A549 (cell line): Measurements from ENCODE around the gene CRBN. TPM values are rescaled to one million over a fixed set of nuclear protein-coding genes. Genes with fewer than 3 reads are reported as not detected.

ENCODE experiments used
- ATAC-seq, 2 experiments: fragments of 200-7000 bp in 1 of 2; fragments of >200 bp in 1 of 2; cut with Nextera tagmentation in 1 of 2; cut with Tn5 transposase in 1 of 2; 3 replicates each; pipeline versions ENCODE4 v1.8.0 to v1.9.1; 2018 to 2020; ENCODE audit warnings: mild to moderate bottlenecking in 1 of 2, moderate library complexity in 1 of 2
- CTCF ChIA-PET: fragments of 300-600 bp; sonication (Branson Sonifier 250); formaldehyde crosslinking; extraction: SDS; loops from one replicate; lab custom pipeline; 2021; ENCODE audit warnings: antibody characterized with exemption, inconsistent platforms; lab: Yijun Ruan, JAX
- POLR2A ChIA-PET: fragments of 350-600 bp; formaldehyde crosslinking; extraction: SDS; loops from one replicate; lab custom pipeline; 2021; ENCODE audit warnings: antibody characterized with exemption, inconsistent platforms; lab: Yijun Ruan, JAX
- DNase-seq, 2 experiments: peaks; one replicate each; pipeline versions ENCODE4 v3.0.0 to v3.0.0-alpha.2; 2011 to 2016; ENCODE audit warnings: low read depth in 1 of 2, low spot score in 1 of 2
- FAIRE-seq: peaks from 2 replicates; lab custom pipeline; 2011; peaks lifted over from hg19 to GRCh38; lab: Jason Lieb, UNC
- H3K27ac ChIP-seq, 2 experiments: fragments of >200 bp; sonication (Bioruptor Twin); formaldehyde crosslinking; 3 replicates each; pipeline ENCODE4 v1.5.1; 2016 to 2017
- H3K4me1 ChIP-seq: fragments of >200 bp; sonication (Bioruptor Twin); formaldehyde crosslinking; 3 replicates; pipeline ENCODE4 v1.6.1; 2016
- H3K4me2 ChIP-seq: fragments of >200 bp; sonication (Bioruptor Twin); formaldehyde crosslinking; 3 replicates; pipeline ENCODE4 v1.6.1; 2016
- H3K4me3 ChIP-seq: fragments of >200 bp; sonication (Bioruptor Twin); formaldehyde crosslinking; 3 replicates; pipeline ENCODE4 v1.5.1; 2016
- H3K9me3 ChIP-seq: fragments of >200 bp; sonication (Bioruptor Twin); formaldehyde crosslinking; 3 replicates; pipeline ENCODE4 v1.6.1; 2016
- CBX8 ChIP-seq: fragments of 200-600 bp; sonication (generic); IDR thresholded peaks from 2 replicates; pipeline ENCODE4 v1.6.1; 2016
- CEBPB ChIP-seq, 2 experiments: fragments of >200 bp in 1 of 2; sonication (Bioruptor Twin) in 1 of 2; formaldehyde crosslinking in 1 of 2; IDR thresholded peaks; 2 replicates each; pipeline ENCODE4 v1.6.1; 2012 to 2016
- FOSB ChIP-seq: fragments of 250-450 bp; sonication (Bioruptor Pico); IDR thresholded peaks from 2 replicates; pipeline ENCODE4 v1.5.0; 2020; ENCODE audit warnings: mild to moderate bottlenecking, moderate library complexity
- GATA3 ChIP-seq: IDR thresholded peaks from 2 replicates; pipeline ENCODE4 v1.6.1; 2012; ENCODE audit warnings: borderline replicate concordance
- HOXA7 ChIP-seq: fragments of 250-450 bp; sonication (Bioruptor Pico); IDR thresholded peaks from 2 replicates; pipeline ENCODE4 v1.5.0; 2020; ENCODE audit warnings: mild to moderate bottlenecking, moderate library complexity
- HOXB5 ChIP-seq: fragments of 250-450 bp; sonication (Bioruptor Pico); IDR thresholded peaks from 2 replicates; pipeline ENCODE4 v1.5.0; 2020; ENCODE audit warnings: mild to moderate bottlenecking, moderate library complexity
- KDM1A ChIP-seq: fragments of 200-600 bp; sonication (generic); IDR thresholded peaks from 2 replicates; pipeline ENCODE4 v1.6.1; 2016; ENCODE audit warnings: low read depth, mild to moderate bottlenecking
- MAZ ChIP-seq: fragments of 150-350 bp; IDR thresholded peaks from 2 replicates; pipeline ENCODE4 v1.6.1; 2014; ENCODE audit warnings: antibody characterized with exemption, low read depth, low read length, borderline replicate concordance
- NPAS2 ChIP-seq: fragments of 250-450 bp; sonication (Bioruptor Pico); IDR thresholded peaks from 2 replicates; pipeline ENCODE4 v1.8.0; 2022; ENCODE audit warnings: mild to moderate bottlenecking, moderate library complexity, borderline replicate concordance
- POLR2AphosphoS2 ChIP-seq: conservative IDR thresholded peaks from 2 replicates; pipeline ENCODE4 v1.6.1; 2012; ENCODE audit warnings: low read length, improper control_type of control experiment, inconsistent platforms
- RAD21 ChIP-seq, 2 experiments: fragments of >200 bp in 1 of 2; sonication (Bioruptor Twin) in 1 of 2; formaldehyde crosslinking in 1 of 2; IDR thresholded peaks in 1 of 2; conservative IDR thresholded peaks in 1 of 2; 2 replicates in 1 of 2; 3 replicates in 1 of 2; pipeline ENCODE4 v1.6.1; 2012 to 2018; ENCODE audit warnings: inconsistent platforms in 1 of 2
- RCOR1 ChIP-seq: fragments of 150-350 bp; IDR thresholded peaks from 2 replicates; pipeline ENCODE4 v1.6.1; 2014; ENCODE audit warnings: antibody characterized with exemption, low read length, low read depth
- RNF2 ChIP-seq: fragments of 200-600 bp; sonication (generic); IDR thresholded peaks from 2 replicates; pipeline ENCODE4 v1.6.1; 2016; ENCODE audit warnings: low read depth, mild to moderate bottlenecking, antibody characterized with exemption, moderate library complexity, borderline replicate concordance
- SREBF2 ChIP-seq: fragments of 450-650 bp; IDR thresholded peaks from 2 replicates; pipeline ENCODE4 v1.6.1; 2014; ENCODE audit warnings: mild to moderate bottlenecking, moderate library complexity
- ZNF302 ChIP-seq: fragments of 250-450 bp; sonication (Bioruptor Pico); IDR thresholded peaks from 2 replicates; pipeline ENCODE4 v1.9.0; 2021; ENCODE audit warnings: inconsistent platforms, mild to moderate bottlenecking, moderate library complexity
- WGBS: methylation state at CpG from one replicate; pipeline ENCODE4 v1.1.6; 2017; ENCODE audit errors: missing lambda C conversion rate; 5-methylcytosine and 5-hydroxymethylcytosine counted together
- polyA plus RNA-seq, 4 experiments: library from polyadenylated mRNA; depleted of rRNA in 3 of 4; stranded (reverse); fragments of >200 nt; fragmentation: RNase III in 1 of 4; extraction: RNeasy Plus Mini Kit Qiagen cat#74134 plus additional on column Dnase treatment in 1 of 4; gene quantifications; 2 replicates in 3 of 4; 3 replicates in 1 of 4; pipeline ENCODE4 v1.2.3, GENCODE V29; 2011 to 2017
- TF ChIP-seq, protein P1 (sequence below): IDR thresholded peaks from 2 replicates; pipeline ENCODE4 v1.6.1; 2012
- TF ChIP-seq, protein P2 (sequence below): fragments of 150-350 bp; IDR thresholded peaks from 2 replicates; pipeline ENCODE4 v1.6.1; 2014; ENCODE audit warnings: low read depth, mild to moderate bottlenecking, low read length
- TF ChIP-seq, protein P3 (sequence below): fragments of 250-450 bp; sonication (Bioruptor Pico); IDR thresholded peaks from 2 replicates; pipeline ENCODE4 v1.5.0; 2021; ENCODE audit warnings: mild to moderate bottlenecking, moderate library complexity, borderline replicate concordance
- TF ChIP-seq, protein P4 (sequence below): fragments of 450-650 bp; IDR thresholded peaks from 2 replicates; pipeline ENCODE4 v1.6.1; 2014; ENCODE audit warnings: antibody characterized with exemption

The CRBN gene
- polyA plus RNA-seq, 2 of the 4 experiments (the other 2 are of a cell fraction) = 21.8 to 41.0 TPM

DNA sequence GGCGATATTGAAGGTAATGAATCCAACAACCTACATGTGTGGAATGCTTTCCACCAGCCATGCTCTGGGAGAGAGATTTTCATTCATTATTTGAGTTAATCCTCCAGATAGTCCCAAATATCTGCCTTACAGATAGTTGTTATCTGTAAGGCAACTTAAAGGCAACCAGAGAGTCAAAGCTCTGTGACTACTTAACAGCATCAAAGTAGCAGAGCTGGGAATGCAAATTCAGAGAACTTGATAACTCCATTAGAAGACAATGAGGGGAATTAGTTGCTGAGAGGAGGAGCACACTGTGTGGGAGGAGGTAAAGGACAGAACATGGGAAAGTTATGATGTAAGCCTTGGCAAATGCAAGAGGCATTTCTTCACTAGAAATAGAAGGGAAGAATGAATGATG lies 10.5 kb upstream of the CRBN start:
- ATAC-seq = no peak
- no peak overlapping the region for H3K4me3 ChIP-seq
- no peaks in the 10 kb centered on the region for H3K4me1 ChIP-seq
- H3K27ac ChIP-seq = no peak overlapping the region
- 0% methylated on average over 1 of the region's 1 CpG for WGBS
- ChIA-PET CTCF (interaction anchor here (0.8 to 5.5 kb wide), 2 partner anchors 11 to 1082 kb away, joined by 3 to 24 read pairs; no protein-coding TSS in a partner anchor), POLR2A (no interaction called here)
- no peak for FAIRE-seq
- H3K4me2 ChIP-seq = no peak overlapping the region
- no peak for DNase-seq
- peaks cover 6% of the 10 kb centered on the region; the same call in 1 of the 3 replicates for H3K9me3 ChIP-seq
- TF ChIP-seq FOSB = no peak
- no peak for TF ChIP-seq CBX8
- TF ChIP-seq, protein P1, sequence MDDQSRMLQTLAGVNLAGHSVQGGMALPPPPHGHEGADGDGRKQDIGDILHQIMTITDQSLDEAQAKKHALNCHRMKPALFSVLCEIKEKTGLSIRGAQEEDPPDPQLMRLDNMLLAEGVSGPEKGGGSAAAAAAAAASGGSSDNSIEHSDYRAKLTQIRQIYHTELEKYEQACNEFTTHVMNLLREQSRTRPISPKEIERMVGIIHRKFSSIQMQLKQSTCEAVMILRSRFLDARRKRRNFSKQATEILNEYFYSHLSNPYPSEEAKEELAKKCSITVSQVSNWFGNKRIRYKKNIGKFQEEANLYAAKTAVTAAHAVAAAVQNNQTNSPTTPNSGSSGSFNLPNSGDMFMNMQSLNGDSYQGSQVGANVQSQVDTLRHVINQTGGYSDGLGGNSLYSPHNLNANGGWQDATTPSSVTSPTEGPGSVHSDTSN = no peak
- no peak for TF ChIP-seq RNF2
- TF ChIP-seq RCOR1 = no peak
- no peak for TF ChIP-seq HOXA7 (CRISPR knock-in tag)
- TF ChIP-seq GATA3 = no peak
- no peak for TF ChIP-seq NPAS2 (CRISPR knock-in tag)
- TF ChIP-seq MAZ = no peak
- TF ChIP-seq CEBPB (IDR thresholded peaks at IDR 0.05) = no peak
- TF ChIP-seq, protein P2, sequence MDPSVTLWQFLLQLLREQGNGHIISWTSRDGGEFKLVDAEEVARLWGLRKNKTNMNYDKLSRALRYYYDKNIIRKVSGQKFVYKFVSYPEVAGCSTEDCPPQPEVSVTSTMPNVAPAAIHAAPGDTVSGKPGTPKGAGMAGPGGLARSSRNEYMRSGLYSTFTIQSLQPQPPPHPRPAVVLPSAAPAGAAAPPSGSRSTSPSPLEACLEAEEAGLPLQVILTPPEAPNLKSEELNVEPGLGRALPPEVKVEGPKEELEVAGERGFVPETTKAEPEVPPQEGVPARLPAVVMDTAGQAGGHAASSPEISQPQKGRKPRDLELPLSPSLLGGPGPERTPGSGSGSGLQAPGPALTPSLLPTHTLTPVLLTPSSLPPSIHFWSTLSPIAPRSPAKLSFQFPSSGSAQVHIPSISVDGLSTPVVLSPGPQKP = no peak

DNA sequence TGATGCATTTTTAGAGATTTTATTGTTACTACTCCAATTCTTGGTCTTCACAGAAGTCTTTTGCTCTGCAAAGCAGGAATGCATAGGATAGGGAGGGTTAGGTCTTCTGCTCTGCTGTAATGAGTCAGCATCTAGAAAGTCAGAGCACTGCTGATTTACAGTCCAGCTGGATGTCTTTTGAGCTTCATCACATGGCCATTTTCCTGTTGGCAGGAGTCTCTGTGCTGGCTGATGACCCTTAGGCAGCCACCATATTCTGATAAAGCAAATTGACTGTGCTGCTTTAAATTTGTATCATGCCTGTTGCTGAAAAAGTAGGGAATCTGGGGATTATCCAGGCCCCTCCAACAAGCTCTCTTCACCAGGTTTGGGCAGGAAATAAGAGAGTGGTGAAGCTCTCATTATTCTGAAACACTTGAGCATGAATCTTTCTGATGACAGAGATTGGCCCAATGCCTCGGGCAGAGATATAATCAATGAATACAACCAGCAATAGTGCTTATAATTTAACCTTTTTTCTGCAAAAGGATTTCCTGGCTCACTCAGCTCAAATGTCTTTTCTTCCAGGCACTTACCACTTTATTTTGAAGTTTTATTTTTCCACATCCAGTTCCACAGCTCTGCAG lies 9.7 kb upstream of the CRBN start:
- no peak overlapping the region for H3K4me3 ChIP-seq
- no peaks in the 10 kb centered on the region for H3K4me1 ChIP-seq
- peaks cover 6% of the 10 kb centered on the region; the same call in 1 of the 3 replicates for H3K9me3 ChIP-seq
- TF ChIP-seq, protein P3, sequence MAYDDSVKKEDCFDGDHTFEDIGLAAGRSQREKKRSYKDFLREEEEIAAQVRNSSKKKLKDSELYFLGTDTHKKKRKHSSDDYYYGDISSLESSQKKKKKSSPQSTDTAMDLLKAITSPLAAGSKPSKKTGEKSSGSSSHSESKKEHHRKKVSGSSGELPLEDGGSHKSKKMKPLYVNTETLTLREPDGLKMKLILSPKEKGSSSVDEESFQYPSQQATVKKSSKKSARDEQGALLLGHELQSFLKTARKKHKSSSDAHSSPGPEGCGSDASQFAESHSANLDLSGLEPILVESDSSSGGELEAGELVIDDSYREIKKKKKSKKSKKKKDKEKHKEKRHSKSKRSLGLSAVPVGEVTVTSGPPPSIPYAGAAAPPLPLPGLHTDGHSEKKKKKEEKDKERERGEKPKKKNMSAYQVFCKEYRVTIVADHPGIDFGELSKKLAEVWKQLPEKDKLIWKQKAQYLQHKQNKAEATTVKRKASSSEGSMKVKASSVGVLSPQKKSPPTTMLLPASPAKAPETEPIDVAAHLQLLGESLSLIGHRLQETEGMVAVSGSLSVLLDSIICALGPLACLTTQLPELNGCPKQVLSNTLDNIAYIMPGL (CRISPR knock-in tag) = no peak
- no peak for TF ChIP-seq SREBF2
- TF ChIP-seq, protein P1 = no peak
- no peak for TF ChIP-seq CBX8
- no peak for TF ChIP-seq ZNF302
- TF ChIP-seq RAD21 (conservative IDR thresholded peaks at IDR 0.05 in 1 of 2, IDR thresholded peaks at IDR 0.05 in 1 of 2) = no peak
- TF ChIP-seq HOXB5 (CRISPR knock-in tag) = no peak
- no peak for TF ChIP-seq POLR2AphosphoS2
- TF ChIP-seq, protein P4, sequence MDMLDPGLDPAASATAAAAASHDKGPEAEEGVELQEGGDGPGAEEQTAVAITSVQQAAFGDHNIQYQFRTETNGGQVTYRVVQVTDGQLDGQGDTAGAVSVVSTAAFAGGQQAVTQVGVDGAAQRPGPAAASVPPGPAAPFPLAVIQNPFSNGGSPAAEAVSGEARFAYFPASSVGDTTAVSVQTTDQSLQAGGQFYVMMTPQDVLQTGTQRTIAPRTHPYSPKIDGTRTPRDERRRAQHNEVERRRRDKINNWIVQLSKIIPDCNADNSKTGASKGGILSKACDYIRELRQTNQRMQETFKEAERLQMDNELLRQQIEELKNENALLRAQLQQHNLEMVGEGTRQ = no peak
- TF ChIP-seq KDM1A = no peak
- no peak for ATAC-seq
- no peak for DNase-seq
- 3% methylated on average over 1 of the region's 1 CpG for WGBS
- no peak overlapping the region for H3K27ac ChIP-seq
- ChIA-PET POLR2A (no interaction called here), CTCF (interaction anchor here (1.0 to 5.5 kb wide), 2 partner anchors 12 to 16 kb away, joined by 3 to 24 read pairs; no protein-coding TSS in a partner anchor)
- FAIRE-seq = no peak
- H3K4me2 ChIP-seq = no peak overlapping the region
